ENCODE data around the gene SLC6A9.

SLC6A9 gene

GRCh38 chr1:44014365-44015104 is 16.7 kb downstream of the SLC6A9 start:
- no peak for TF ChIP-seq CTCF (conservative IDR thresholded peaks at IDR 0.05; ENCODE audit: low read length)
- no peak for DNase-seq (ENCODE audit: low read depth)
- no peak overlapping the region for H3K4me3 ChIP-seq (ENCODE audit: low read length)

DNA sequence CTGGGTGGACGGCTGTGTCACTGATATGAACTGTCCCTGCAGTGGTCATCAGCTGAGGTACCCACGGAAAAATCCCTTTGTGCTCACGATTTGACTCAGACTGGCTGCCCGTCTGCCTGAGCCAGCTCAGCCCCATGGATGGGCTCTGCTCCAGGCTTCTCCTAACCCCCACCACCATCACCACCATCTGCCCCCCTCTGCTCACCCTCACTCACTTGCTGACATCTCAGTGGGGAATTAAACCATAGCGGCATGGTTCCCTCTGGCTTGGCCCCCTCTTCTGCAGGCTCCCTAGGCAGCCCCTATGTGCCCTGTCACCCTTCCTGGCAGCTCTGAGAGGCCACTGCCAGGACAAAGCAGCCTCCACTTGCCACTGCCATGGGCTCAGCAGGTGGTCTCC is 17.3 kb downstream of the SLC6A9 start:
- TF ChIP-seq CTCF (conservative IDR thresholded peaks at IDR 0.05; ENCODE audit: low read length), result no peak
- no peak overlapping the region for H3K4me3 ChIP-seq (ENCODE audit: low read length)
- DNase-seq (ENCODE audit: low read depth), result no peak

DNA sequence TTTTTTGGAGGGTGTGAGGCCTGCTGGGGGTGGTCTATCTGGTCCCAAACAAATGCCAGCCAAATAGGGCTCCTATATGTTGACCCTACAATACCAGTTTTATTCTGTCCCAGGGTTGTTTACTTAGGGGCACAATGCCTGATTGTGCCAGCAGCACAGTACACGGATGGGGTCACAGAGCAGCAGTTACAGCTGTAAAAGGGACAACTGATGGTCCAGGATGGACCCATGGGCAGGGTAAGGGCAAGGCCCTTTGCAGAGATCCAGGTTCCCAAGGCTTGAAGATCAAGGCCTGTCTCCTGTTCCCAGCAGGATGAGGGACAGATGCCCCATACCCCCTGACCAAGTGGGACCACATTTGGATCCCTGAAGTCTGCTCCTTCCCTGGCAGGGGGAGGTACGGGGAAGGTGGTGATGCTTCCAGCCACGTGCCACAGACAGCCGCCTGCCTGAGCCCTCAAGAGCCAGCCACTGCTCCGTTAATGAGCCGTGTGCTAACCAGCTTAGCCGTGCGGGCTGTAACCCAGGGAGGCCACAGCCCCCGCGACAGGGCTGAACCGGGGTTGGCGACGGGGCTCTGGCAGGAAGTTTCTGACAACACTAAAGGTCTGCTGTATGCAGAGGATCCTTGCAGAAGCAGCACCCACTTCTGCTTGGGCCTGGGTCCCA is 18.2 kb downstream of the SLC6A9 start:
- no peak for DNase-seq (ENCODE audit: low read depth)
- no peak for TF ChIP-seq CTCF (conservative IDR thresholded peaks at IDR 0.05; ENCODE audit: low read length)
- H3K4me3 ChIP-seq (ENCODE audit: low read length), result no peak overlapping the region

DNA sequence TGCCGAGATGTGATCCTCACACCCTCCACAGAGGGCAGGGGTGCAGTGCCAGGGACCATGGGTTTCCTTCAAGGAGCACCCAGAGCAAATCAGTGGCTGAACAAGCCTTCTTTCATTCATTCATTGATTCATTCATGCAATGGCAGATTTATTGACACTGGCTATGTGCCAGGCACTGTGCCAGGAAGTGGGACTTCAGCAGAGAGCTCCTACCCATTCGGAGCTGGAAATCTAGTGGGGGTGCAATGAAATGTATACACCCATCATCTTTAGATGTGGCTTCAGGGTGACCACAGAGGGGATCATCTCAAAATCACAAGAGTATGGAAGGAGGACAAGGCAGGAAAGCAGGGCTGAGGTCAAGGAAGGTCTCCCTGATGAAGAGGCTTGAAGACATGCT is 18.9 kb downstream of the SLC6A9 start:
- H3K4me3 ChIP-seq (ENCODE audit: low read length), result no peak overlapping the region
- no peak for TF ChIP-seq CTCF (conservative IDR thresholded peaks at IDR 0.05; ENCODE audit: low read length)
- DNase-seq (ENCODE audit: low read depth), result no peak

DNA sequence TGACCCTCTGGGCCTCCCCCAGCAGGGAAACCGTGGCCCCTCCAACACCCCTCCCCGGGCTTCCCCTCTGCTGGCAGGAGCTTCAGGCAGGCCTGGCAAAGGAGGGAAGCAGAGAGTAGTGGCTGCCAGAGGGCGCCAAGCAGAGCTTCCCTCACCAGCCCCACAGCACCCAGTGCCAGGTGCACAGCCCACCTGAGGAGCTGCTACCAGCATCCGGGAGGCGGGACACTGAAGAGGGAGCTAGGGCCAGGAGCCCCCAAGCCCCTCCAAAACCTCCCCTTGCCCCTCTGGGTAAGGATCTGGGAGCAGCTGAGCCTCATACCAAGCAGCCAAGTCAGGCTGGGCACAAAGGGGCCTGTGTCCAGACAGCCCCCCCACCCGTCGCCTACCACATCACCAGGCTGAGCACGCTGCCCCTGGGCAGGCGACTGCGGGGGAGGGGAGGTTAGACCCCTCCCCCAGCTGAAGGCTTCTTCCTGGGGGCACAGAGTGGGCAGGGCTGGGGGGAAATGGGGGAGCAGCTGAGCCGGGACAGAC is 20.3 kb downstream of the SLC6A9 start:
- H3K4me3 ChIP-seq (ENCODE audit: low read length), result no peak overlapping the region
- DNase-seq (ENCODE audit: low read depth), result no peak
- TF ChIP-seq CTCF (conservative IDR thresholded peaks at IDR 0.05; ENCODE audit: low read length), result no peak

DNA sequence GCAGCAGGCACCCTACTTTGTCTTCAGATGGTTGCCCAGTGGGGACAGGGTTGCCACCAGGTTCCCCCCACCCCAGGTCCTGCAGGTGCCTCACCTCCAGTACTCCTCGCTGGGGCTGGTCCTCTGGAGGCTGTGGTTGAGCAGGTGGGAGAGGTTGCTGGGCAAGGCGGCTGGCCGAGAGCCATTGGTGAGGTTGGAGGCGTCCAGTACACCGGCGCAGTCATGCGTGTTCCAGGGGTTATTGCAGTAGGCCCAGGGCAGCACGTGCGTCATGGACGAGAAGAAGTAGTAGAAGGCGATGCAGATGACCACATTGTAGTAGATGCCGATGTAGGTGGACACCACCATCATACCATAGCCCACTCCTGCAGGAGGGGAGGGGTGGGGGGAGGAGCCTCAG is 23.0 kb downstream of the SLC6A9 start:
- no peak overlapping the region for H3K4me3 ChIP-seq (ENCODE audit: low read length)
- no peak for DNase-seq (ENCODE audit: low read depth)
- TF ChIP-seq CTCF (conservative IDR thresholded peaks at IDR 0.05; ENCODE audit: low read length), result no peak
